SU-DHL-6 (cell line): ENCODE measurements around the gene CSF2RB.

Experiments used
- H2AFZ ChIP-seq: fragments of 200-600 bp; sonication (generic); 2 replicates; pipeline ENCODE4 v1.6.1; 2014; ENCODE audit warnings: low read depth, mild to moderate bottlenecking, moderate library complexity, mixed read lengths, antibody characterized with exemption, low read length; ENCODE audit not compliant: severe bottlenecking
- H3F3A ChIP-seq: fragments of 200-600 bp; shearing (Covaris generic); 2 replicates; pipeline ENCODE4 v1.6.0; 2016; ENCODE audit warnings: antibody characterized with exemption, mild to moderate bottlenecking; ENCODE audit not compliant: insufficient read depth
- H3K27ac ChIP-seq: fragments of 200-600 bp; sonication (generic); 2 replicates; pipeline ENCODE4 v1.5.1; 2016; ENCODE audit warnings: low read depth, mild to moderate bottlenecking, low read length, moderate library complexity, mixed read lengths
- H3K27me3 ChIP-seq: fragments of 200-600 bp; sonication (generic), shearing (Covaris generic); 2 replicates; pipeline ENCODE4 v1.6.0; 2014; ENCODE audit warnings: mild to moderate bottlenecking, low read length
- H3K36me3 ChIP-seq: fragments of 200-600 bp; sonication (generic); 2 replicates; pipeline ENCODE4 v1.6.1; 2014; ENCODE audit warnings: mild to moderate bottlenecking, low read length, mixed read lengths
- H3K4me2 ChIP-seq: fragments of 300-600, 200-600 bp; shearing (Covaris generic), sonication (generic); 2 replicates; pipeline ENCODE4 v1.6.0; 2014; ENCODE audit warnings: low read length, low read depth, mild to moderate bottlenecking; ENCODE audit not compliant: poor library complexity, severe bottlenecking
- H3K4me3 ChIP-seq: fragments of 200-600 bp; sonication (generic); 2 replicates; pipeline ENCODE4 v1.5.1; 2014; ENCODE audit warnings: antibody characterized with exemption, low read length, mild to moderate bottlenecking, mixed read lengths; ENCODE audit not compliant: insufficient read depth, poor library complexity, severe bottlenecking
- H3K79me2 ChIP-seq: fragments of 200-600 bp; sonication (generic); 2 replicates; pipeline ENCODE4 v1.6.1; 2014; ENCODE audit warnings: mild to moderate bottlenecking, low read length, moderate library complexity; ENCODE audit not compliant: insufficient read depth
- H3K9ac ChIP-seq: fragments of 200-600 bp; sonication (generic); 2 replicates; pipeline ENCODE4 v1.7.0; 2014; ENCODE audit warnings: mild to moderate bottlenecking, low read length
- H3K9me2 ChIP-seq: fragments of 200-600 bp; sonication (generic); replicated peaks from 2 replicates; pipeline ENCODE4 v1.6.1; 2014; ENCODE audit warnings: low read length; ENCODE audit not compliant: insufficient read depth
- H3K9me3 ChIP-seq: fragments of 200-600 bp; sonication (generic); 2 replicates; pipeline ENCODE4 v1.6.1; 2014; ENCODE audit warnings: low read length, mixed read lengths; ENCODE audit not compliant: insufficient read depth
- H4K20me1 ChIP-seq: fragments of 200-600 bp; sonication (generic); 2 replicates; pipeline ENCODE4 v1.6.1; 2014; ENCODE audit warnings: low read depth, mild to moderate bottlenecking, antibody characterized with exemption, low read length, moderate library complexity, mixed read lengths
- CTCF ChIP-seq: fragments of 200-600 bp; sonication (generic); IDR thresholded peaks from one replicate; pipeline ENCODE4 v1.5.1; 2017; ENCODE audit warnings: antibody characterized with exemption, mild to moderate bottlenecking, low read length, moderate library complexity; ENCODE audit not compliant: insufficient read depth, poor library complexity, severe bottlenecking
- EZH2phosphoT487 ChIP-seq: fragments of 200-600 bp; sonication (generic), shearing (Covaris generic); conservative IDR thresholded peaks from 2 replicates; pipeline ENCODE4 v1.6.1; 2018; ENCODE audit warnings: mild to moderate bottlenecking, antibody characterized with exemption, low read length, moderate library complexity, mixed read lengths

The CSF2RB gene

GRCh38 chr22:36977401-36977861 is 64.0 kb downstream of the CSF2RB start:
- Histone ChIP-seq H3K9me3 (no peaks in the 10 kb centered on the region), H3K27ac (0 out of 2 replicates have a peak overlapping the region, but pooled peaks have one; percentile 28), H3K4me3 (peak overlapping the region; percentile 61)

GRCh38 chr22:36977947-36978660 is 64.7 kb downstream of the CSF2RB start:
- peak overlapping the region; percentile 61 for H3K4me3 ChIP-seq
- H3K9ac ChIP-seq: peak overlapping the region; percentile 51
- H3K27ac ChIP-seq: 0 out of 2 replicates have a peak overlapping the region, but pooled peaks have one; percentile 28

More at GRCh38 chr22:36977401-36977861, 64.0 kb downstream of the CSF2RB start:
- peak overlapping the region; percentile 99 for H3K4me2 ChIP-seq
- peak; percentile 85 for TF ChIP-seq CTCF
- TF ChIP-seq EZH2phosphoT487: no peak
- H3K27me3 ChIP-seq: no peaks in the 10 kb centered on the region
- H4K20me1 ChIP-seq: no peaks in the 10 kb centered on the region
- H3K36me3 ChIP-seq: no peaks in the 10 kb centered on the region
- peak overlapping the region; percentile 51 for H3K9ac ChIP-seq
- no peaks in the 10 kb centered on the region for H3K79me2 ChIP-seq
- no peaks in the 10 kb centered on the region for H3K9me2 ChIP-seq
- peak overlapping the region; percentile 88 for H2AFZ ChIP-seq
- H3F3A ChIP-seq: no peaks in the 10 kb centered on the region

GRCh38 chr22:36979016-36979910 is 65.8 kb downstream of the CSF2RB start:
- no peak for TF ChIP-seq CTCF
- TF ChIP-seq EZH2phosphoT487: no peak
- H3K9ac ChIP-seq: no peak overlapping the region

More at GRCh38 chr22:36977947-36978660, 64.7 kb downstream of the CSF2RB start:
- Histone ChIP-seq H3K9me3 (no peaks in the 10 kb centered on the region), H3K27me3 (no peaks in the 10 kb centered on the region), H4K20me1 (no peaks in the 10 kb centered on the region), H3K36me3 (no peaks in the 10 kb centered on the region), H3K4me2 (peak overlapping the region; percentile 99), H3K79me2 (no peaks in the 10 kb centered on the region), H3F3A (no peaks in the 10 kb centered on the region), H2AFZ (peak overlapping the region; percentile 88), H3K9me2 (no peaks in the 10 kb centered on the region)
- TF ChIP-seq CTCF (peak; percentile 87), EZH2phosphoT487 (no peak)

More at GRCh38 chr22:36979016-36979910, 65.8 kb downstream of the CSF2RB start:
- Histone ChIP-seq H3K36me3 (no peaks in the 10 kb centered on the region), H3F3A (no peaks in the 10 kb centered on the region), H4K20me1 (no peaks in the 10 kb centered on the region), H2AFZ (no peak overlapping the region), H3K79me2 (no peaks in the 10 kb centered on the region), H3K9me3 (no peaks in the 10 kb centered on the region), H3K4me2 (no peak overlapping the region), H3K27ac (no peak overlapping the region), H3K27me3 (no peaks in the 10 kb centered on the region), H3K4me3 (no peak overlapping the region), H3K9me2 (no peaks in the 10 kb centered on the region)
